H7 (cell line): Measurements from ENCODE around the gene RNF151. TPM values are rescaled to one million over a fixed set of nuclear protein-coding genes. Genes with fewer than 3 reads are reported as not detected.
"Not testable (repeated sequence)": the region's sequence is repeated elsewhere in the genome, so short reads cannot be mapped to it uniquely, and the experiment has no call there.

Experiments used
- DNase-seq: peaks from one replicate; pipeline ENCODE4 v3.0.0; 2012
- H3K27me3 ChIP-seq: 2 replicates; pipeline ENCODE4 v1.6.0; 2011; ENCODE audit warnings: mild to moderate bottlenecking, low read length; ENCODE audit not compliant: control insufficient read depth, insufficient read depth
- H3K36me3 ChIP-seq: replicated peaks from 2 replicates; pipeline ENCODE4 v1.5.1; 2011; ENCODE audit warnings: low read length; ENCODE audit not compliant: control insufficient read depth, insufficient read depth
- H3K4me3 ChIP-seq: 2 replicates; pipeline ENCODE4 v1.5.1; 2011; ENCODE audit warnings: low read depth, mild to moderate bottlenecking, control low read depth, low read length, moderate library complexity; ENCODE audit not compliant: insufficient read depth
- total RNA-seq: library from RNA; depleted of rRNA; stranded (reverse); fragments of >200 nt; shearing (Covaris generic); gene quantifications from 2 replicates; pipeline ENCODE4 v1.2.3, GENCODE V29; 2014

RNF151 gene
- total RNA-seq, 1 experiment from 2014 or later = not detected

- H3K4me3 ChIP-seq = peak overlapping the region; percentile 96; the same call in 1 of the 2 replicates
- no peaks in the 10 kb centered on the region for H3K27me3 ChIP-seq
- DNase-seq = peak; percentile 72
- H3K36me3 ChIP-seq = peaks cover 23% of the 10 kb centered on the region
These were observed 5.7 kb upstream of the RNF151 start for GRCh38 chr16:1960665-1961630.

GRCh38 chr16:1961651-1962067, 5.0 kb upstream of the RNF151 start:
- H3K36me3 ChIP-seq = peaks cover 23% of the 10 kb centered on the region
- peak; percentile 77 for DNase-seq
- H3K4me3 ChIP-seq = no peak overlapping the region
- H3K27me3 ChIP-seq = no peaks in the 10 kb centered on the region

GRCh38 chr16:1962161-1963153, 4.2 kb upstream of the RNF151 start:
- Histone ChIP-seq H3K36me3 (peaks cover 23% of the 10 kb centered on the region), H3K4me3 (peak overlapping the region; percentile 12; the same call in 1 of the 2 replicates)
- not testable (repeated sequence) for H3K27me3 ChIP-seq, DNase-seq

DNA sequence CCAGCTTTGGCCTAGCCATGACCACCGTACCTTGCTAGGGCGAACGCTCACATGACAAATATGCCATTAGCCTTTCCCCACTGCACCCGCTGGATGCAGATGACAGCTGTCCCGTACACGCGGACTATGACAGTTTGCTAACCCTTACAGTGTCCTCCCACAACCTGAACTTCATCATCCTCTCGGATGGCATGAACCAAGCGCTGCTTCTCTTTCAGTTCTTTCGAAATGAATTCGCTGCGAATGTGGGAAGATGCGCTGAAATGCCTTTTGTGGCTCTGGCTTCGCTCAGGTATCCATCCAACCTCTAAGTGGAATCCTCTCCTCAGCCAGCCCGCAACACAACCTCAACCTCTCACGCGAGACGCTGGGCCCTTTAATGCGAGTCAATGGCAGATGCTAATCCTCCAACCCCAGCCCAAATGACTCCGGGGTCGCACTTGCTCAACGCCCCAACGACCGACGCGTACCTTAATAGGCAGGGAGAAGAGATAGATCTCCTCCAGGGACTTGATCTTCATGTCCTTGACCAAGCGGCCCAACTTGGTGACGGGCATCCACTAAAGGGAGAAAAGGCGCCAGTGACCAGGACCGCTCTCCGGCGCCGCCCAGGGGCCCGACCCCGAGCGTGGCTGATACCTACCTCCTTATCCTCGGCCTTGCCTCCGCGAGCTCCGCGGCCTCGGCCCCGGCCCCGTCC, 2.7 kb upstream of the RNF151 start:
- Histone ChIP-seq H3K27me3 (no peaks in the 10 kb centered on the region), H3K36me3 (peaks cover 23% of the 10 kb centered on the region), H3K4me3 (peak overlapping the region; percentile 97)
- DNase-seq = no peak

- peak; percentile 100 for DNase-seq
- H3K36me3 ChIP-seq = peaks cover 23% of the 10 kb centered on the region
- peak within 1 kb of the TSS; percentile 97 for H3K4me3 ChIP-seq
- H3K27me3 ChIP-seq = no peaks in the 10 kb centered on the region
These were observed 1.9 kb upstream of the RNF151 start, which contains the start of gene RPS2 for GRCh38 chr16:1964506-1965395. Gene RPS2, minus strand, starts transcription at chr16:1964826. Its CDS starts 201 bp downstream, at chr16:1964625.

DNA sequence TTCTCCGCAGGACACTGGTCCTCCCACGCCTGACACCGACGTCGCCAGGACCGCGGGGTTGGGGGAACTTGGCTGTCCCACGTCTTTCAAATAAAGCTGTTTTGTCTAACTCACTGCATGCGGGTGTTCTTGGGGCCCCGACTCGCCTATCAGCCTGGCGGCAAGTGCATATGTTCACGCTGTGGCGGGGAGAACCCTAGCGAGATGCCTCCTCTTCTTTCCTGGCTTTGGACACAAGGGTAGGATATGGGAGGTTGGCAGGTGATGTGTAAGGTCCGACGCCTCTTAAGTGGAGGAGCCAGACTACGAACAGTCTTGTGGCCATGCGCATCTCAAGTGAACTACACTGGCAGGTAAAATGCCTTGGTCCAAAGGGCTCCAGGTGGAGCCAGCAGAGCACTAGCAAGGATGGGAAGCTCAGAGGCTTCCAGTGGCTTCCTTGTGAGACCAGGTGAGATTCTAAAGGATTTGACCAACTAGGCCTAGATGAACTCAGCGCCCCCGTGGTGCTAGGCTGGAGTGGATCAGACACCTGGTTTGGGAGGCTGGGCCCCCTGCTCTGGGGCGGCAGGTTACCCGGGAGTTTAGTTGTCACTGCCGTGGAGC, 1.2 kb upstream of the RNF151 start:
- Histone ChIP-seq H3K4me3 (peak overlapping the region; percentile 97), H3K27me3 (no peaks in the 10 kb centered on the region), H3K36me3 (peaks cover 23% of the 10 kb centered on the region)
- DNase-seq = no peak

GRCh38 chr16:1968146-1968953, 1.7 kb downstream of the RNF151 start:
- Histone ChIP-seq H3K27me3 (no peaks in the 10 kb centered on the region), H3K36me3 (peaks cover 7% of the 10 kb centered on the region), H3K4me3 (no peak overlapping the region)
- no peak for DNase-seq

GRCh38 chr16:1971796-1972489, 5.3 kb downstream of the RNF151 start, which contains the start of gene TBL3:
Gene TBL3, plus strand, starts transcription at chr16:1972053. Its CDS starts 112 bp downstream, at chr16:1972165.
- H3K36me3 ChIP-seq = peaks cover 8% of the 10 kb centered on the region
- H3K27me3 ChIP-seq = no peaks in the 10 kb centered on the region
- H3K4me3 ChIP-seq = peak within 1 kb of the TSS; percentile 97
- DNase-seq = peak; percentile 99

DNA sequence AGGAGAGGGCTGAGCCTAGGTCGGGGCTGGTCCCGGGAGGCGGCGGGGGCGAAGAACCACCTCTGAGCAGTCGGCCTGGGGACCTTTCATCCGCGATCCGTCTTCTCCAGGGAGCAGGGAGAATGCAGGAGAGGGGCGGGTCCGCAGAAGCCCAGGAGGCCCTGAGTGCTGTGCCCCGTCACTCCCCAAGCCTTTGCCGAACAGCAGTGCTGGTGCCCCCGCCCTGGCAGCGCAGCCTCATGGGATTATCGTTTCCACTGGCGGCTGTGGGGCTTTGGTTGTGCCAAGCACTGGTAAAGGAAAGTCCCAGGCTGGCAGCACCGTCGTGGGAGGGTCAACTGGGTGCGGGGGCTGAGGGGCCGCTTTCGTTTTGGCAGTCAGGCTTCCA, 5.8 kb downstream of the RNF151 start:
- Histone ChIP-seq H3K36me3 (peaks cover 9% of the 10 kb centered on the region), H3K27me3 (no peaks in the 10 kb centered on the region), H3K4me3 (peak overlapping the region; percentile 97)
- DNase-seq = peak; percentile 88

- Histone ChIP-seq H3K4me3 (no peak overlapping the region), H3K27me3 (no peaks in the 10 kb centered on the region), H3K36me3 (peaks cover 9% of the 10 kb centered on the region)
- DNase-seq = no peak
These were observed 7.0 kb downstream of the RNF151 start for GRCh38 chr16:1973461-1974156.
